Measurements from ENCODE around the gene AGO1.

DNA sequence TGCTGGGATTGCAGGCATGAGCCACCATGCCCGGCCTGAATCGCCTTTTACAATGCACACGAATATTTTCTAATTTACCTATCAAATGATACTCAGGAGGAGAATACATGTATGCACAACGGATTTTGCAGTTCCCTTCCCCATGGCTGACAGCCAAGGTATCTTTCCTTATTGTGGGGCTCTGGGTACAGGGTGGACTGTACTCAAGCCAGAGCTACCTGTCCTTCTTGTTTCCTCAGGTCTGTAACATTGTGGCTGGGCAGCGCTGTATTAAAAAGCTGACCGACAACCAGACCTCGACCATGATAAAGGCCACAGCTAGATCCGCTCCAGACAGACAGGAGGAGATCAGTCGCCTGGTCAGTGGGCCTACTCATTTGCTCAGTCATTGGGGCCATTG, 18.2 kb downstream of the AGO1 start:
- TF ChIP-seq, protein P1, sequence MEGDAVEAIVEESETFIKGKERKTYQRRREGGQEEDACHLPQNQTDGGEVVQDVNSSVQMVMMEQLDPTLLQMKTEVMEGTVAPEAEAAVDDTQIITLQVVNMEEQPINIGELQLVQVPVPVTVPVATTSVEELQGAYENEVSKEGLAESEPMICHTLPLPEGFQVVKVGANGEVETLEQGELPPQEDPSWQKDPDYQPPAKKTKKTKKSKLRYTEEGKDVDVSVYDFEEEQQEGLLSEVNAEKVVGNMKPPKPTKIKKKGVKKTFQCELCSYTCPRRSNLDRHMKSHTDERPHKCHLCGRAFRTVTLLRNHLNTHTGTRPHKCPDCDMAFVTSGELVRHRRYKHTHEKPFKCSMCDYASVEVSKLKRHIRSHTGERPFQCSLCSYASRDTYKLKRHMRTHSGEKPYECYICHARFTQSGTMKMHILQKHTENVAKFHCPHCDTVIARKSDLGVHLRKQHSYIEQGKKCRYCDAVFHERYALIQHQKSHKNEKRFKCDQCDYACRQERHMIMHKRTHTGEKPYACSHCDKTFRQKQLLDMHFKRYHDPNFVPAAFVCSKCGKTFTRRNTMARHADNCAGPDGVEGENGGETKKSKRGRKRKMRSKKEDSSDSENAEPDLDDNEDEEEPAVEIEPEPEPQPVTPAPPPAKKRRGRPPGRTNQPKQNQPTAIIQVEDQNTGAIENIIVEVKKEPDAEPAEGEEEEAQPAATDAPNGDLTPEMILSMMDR (IDR thresholded peaks at IDR 0.05) = no peak
- no peak for TF ChIP-seq POLR2A (IDR thresholded peaks at IDR 0.05)

Measured in vagina (tissue), 2 donors.